Measurements from ENCODE around the gene MFN2. TPM values are rescaled to one million over a fixed set of nuclear protein-coding genes. Genes with fewer than 3 reads are reported as not detected.

The MFN2 gene
- total and polyA plus RNA-seq, 9 of the 15 experiments (the other 6 are each of a cell fraction or from before 2014, with no cell fraction given), result 10.5 to 158 (median 87.1) TPM

DNA sequence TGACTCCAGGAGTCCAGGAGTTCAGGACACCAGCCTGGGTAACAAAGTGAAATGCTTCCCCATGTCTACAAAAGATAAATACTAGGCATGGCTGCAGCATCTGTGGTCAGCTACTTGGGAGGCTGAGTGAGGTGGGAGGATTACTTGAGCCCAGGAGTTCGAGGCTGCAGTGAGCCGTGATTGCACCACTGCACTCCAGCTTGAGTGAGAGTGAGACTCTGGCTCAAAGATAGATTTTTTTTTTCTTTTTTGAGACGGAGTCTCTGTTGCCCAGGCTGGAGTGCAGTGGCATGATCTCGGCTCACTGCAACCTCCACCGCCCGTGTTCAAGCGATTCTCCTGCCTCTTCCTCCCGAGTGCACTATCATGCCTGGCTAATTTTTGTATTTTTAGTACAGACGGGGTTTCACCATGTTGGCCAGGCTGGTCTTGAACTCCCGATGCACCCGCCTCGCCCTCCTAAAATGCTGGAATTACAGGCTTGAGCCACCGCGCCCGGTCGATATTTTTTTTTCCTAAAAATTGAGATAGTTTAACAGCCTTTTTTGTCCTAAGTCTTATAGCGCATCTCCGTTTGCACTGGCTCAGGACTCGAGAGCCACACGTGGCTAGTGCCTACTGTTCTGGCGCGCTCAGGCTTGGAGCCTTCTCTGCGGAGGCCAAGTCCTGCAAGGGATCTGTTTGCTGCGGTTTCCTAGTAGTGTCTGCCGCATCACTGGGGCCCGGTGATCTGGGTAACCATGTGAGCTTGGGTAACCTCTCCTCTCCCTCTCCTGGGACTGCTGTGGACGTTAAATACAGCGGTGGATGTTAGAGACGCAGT lies 1.0 kb upstream of the MFN2 start (continued):
- TF ChIP-seq, protein P1, sequence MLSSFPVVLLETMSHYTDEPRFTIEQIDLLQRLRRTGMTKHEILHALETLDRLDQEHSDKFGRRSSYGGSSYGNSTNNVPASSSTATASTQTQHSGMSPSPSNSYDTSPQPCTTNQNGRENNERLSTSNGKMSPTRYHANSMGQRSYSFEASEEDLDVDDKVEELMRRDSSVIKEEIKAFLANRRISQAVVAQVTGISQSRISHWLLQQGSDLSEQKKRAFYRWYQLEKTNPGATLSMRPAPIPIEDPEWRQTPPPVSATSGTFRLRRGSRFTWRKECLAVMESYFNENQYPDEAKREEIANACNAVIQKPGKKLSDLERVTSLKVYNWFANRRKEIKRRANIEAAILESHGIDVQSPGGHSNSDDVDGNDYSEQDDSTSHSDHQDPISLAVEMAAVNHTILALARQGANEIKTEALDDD (IDR thresholded peaks at IDR 0.05), result peak; percentile 9; the same call in 1 of the 2 replicates
- no peak; a peak in 1 of 4 replicates for TF ChIP-seq SRF (CRISPR knock-in tag; IDR thresholded peaks at IDR 0.05)
- TF ChIP-seq NR2C1 (IDR thresholded peaks at IDR 0.05), result no peak
- TF ChIP-seq NR2C1 (tag; IDR thresholded peaks at IDR 0.05), result no peak
- TF ChIP-seq CBFB (CRISPR knock-in tag; IDR thresholded peaks at IDR 0.05), result peak; percentile 18; the same call in 1 of the 2 replicates
- TF ChIP-seq, protein P2, sequence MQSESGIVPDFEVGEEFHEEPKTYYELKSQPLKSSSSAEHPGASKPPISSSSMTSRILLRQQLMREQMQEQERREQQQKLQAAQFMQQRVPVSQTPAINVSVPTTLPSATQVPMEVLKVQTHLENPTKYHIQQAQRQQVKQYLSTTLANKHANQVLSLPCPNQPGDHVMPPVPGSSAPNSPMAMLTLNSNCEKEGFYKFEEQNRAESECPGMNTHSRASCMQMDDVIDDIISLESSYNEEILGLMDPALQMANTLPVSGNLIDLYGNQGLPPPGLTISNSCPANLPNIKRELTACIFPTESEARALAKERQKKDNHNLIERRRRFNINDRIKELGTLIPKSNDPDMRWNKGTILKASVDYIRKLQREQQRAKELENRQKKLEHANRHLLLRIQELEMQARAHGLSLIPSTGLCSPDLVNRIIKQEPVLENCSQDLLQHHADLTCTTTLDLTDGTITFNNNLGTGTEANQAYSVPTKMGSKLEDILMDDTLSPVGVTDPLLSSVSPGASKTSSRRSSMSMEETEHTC (IDR thresholded peaks at IDR 0.05), result no peak
- TF ChIP-seq ZNF324 (CRISPR knock-in tag; IDR thresholded peaks at IDR 0.05), result no peak
- TF ChIP-seq ZNF232 (CRISPR knock-in tag; IDR thresholded peaks at IDR 0.05), result no peak
- TF ChIP-seq MEF2A (IDR thresholded peaks at IDR 0.05; ENCODE audit: control insufficient read depth, low read depth, low read length), result no peak
- TF ChIP-seq NCOR1 (IDR thresholded peaks at IDR 0.05), result no peak
- no peak for TF ChIP-seq ZNF24 (IDR thresholded peaks at IDR 0.05)
- TF ChIP-seq, protein P3, sequence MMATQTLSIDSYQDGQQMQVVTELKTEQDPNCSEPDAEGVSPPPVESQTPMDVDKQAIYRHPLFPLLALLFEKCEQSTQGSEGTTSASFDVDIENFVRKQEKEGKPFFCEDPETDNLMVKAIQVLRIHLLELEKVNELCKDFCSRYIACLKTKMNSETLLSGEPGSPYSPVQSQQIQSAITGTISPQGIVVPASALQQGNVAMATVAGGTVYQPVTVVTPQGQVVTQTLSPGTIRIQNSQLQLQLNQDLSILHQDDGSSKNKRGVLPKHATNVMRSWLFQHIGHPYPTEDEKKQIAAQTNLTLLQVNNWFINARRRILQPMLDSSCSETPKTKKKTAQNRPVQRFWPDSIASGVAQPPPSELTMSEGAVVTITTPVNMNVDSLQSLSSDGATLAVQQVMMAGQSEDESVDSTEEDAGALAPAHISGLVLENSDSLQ (IDR thresholded peaks at IDR 0.05), result peak; percentile 75
- no peak for TF ChIP-seq DACH1 (IDR thresholded peaks at IDR 0.05; ENCODE audit: partially characterized antibody)
- TF ChIP-seq, protein P4, sequence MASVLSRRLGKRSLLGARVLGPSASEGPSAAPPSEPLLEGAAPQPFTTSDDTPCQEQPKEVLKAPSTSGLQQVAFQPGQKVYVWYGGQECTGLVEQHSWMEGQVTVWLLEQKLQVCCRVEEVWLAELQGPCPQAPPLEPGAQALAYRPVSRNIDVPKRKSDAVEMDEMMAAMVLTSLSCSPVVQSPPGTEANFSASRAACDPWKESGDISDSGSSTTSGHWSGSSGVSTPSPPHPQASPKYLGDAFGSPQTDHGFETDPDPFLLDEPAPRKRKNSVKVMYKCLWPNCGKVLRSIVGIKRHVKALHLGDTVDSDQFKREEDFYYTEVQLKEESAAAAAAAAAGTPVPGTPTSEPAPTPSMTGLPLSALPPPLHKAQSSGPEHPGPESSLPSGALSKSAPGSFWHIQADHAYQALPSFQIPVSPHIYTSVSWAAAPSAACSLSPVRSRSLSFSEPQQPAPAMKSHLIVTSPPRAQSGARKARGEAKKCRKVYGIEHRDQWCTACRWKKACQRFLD (CRISPR knock-in tag; IDR thresholded peaks at IDR 0.05), result no peak
- TF ChIP-seq RBBP5 (IDR thresholded peaks at IDR 0.05; ENCODE audit: borderline replicate concordance, insufficient read depth, low read length, poor library complexity, severe bottlenecking), result no peak
- TF ChIP-seq, protein P5, sequence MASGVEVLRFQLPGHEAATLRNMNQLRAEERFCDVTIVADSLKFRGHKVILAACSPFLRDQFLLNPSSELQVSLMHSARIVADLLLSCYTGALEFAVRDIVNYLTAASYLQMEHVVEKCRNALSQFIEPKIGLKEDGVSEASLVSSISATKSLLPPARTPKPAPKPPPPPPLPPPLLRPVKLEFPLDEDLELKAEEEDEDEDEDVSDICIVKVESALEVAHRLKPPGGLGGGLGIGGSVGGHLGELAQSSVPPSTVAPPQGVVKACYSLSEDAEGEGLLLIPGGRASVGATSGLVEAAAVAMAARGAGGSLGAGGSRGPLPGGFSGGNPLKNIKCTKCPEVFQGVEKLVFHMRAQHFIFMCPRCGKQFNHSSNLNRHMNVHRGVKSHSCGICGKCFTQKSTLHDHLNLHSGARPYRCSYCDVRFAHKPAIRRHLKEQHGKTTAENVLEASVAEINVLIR (CRISPR knock-in tag; IDR thresholded peaks at IDR 0.05), result no peak
- TF ChIP-seq, protein P6, sequence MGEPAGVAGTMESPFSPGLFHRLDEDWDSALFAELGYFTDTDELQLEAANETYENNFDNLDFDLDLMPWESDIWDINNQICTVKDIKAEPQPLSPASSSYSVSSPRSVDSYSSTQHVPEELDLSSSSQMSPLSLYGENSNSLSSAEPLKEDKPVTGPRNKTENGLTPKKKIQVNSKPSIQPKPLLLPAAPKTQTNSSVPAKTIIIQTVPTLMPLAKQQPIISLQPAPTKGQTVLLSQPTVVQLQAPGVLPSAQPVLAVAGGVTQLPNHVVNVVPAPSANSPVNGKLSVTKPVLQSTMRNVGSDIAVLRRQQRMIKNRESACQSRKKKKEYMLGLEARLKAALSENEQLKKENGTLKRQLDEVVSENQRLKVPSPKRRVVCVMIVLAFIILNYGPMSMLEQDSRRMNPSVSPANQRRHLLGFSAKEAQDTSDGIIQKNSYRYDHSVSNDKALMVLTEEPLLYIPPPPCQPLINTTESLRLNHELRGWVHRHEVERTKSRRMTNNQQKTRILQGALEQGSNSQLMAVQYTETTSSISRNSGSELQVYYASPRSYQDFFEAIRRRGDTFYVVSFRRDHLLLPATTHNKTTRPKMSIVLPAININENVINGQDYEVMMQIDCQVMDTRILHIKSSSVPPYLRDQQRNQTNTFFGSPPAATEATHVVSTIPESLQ (CRISPR knock-in tag; IDR thresholded peaks at IDR 0.05), result peak; percentile 78; the same call in 1 of the 2 replicates
- no peak for TF ChIP-seq L3MBTL2 (IDR thresholded peaks at IDR 0.05)
